Skeletal muscle satellite cell (primary cell): Measurements from ENCODE around the gene RBM33.

Source experiments
- H3K27me3 ChIP-seq: 2 replicates; pipeline ENCODE4 v1.7.0; 2013; ENCODE audit warnings: low read length; ENCODE audit not compliant: control insufficient read depth, insufficient read depth
- H3K36me3 ChIP-seq: 2 replicates; pipeline ENCODE4 v1.7.0; 2013; ENCODE audit warnings: mild to moderate bottlenecking, control low read depth, low read length; ENCODE audit not compliant: insufficient read depth
- H3K4me1 ChIP-seq: 2 replicates; pipeline ENCODE4 v1.7.0; 2013; ENCODE audit warnings: low read length; ENCODE audit not compliant: control insufficient read depth, insufficient read depth
- H3K4me2 ChIP-seq: 2 replicates; pipeline ENCODE4 v1.7.0; 2013; ENCODE audit warnings: mild to moderate bottlenecking, low read length
- H3K4me3 ChIP-seq: 2 replicates; pipeline ENCODE4 v1.7.0; 2013; ENCODE audit warnings: low read length
- H3K9ac ChIP-seq: 2 replicates; pipeline ENCODE4 v1.7.0; 2013; ENCODE audit warnings: mild to moderate bottlenecking, low read depth, low read length, moderate library complexity
- H3K9me3 ChIP-seq: replicated peaks from 2 replicates; pipeline ENCODE4 v1.7.0; 2013; ENCODE audit warnings: mild to moderate bottlenecking, control low read depth, low read length

The RBM33 gene

DNA sequence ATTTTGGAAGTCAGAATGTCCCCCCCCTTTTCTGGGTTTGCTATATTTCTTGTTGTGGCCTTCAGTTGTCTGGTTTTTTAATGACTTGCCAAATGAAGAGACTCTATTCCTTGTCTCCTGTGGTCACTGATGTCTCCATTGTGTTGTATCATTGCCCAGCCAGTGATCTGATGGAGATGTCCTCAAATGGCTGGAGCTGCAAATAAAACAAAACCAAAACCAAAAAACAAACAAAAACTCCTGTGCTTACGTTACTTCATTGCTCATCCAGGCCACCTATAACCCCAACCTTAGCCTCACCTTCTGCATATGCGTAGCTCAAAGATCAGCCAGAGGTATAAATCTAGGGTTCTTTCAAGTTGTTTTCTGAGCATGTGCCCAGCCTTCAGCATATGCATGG, 5.1 kb downstream of the RBM33 start:
- peaks cover 16% of the 10 kb centered on the region for H3K36me3 ChIP-seq
- H3K4me3 ChIP-seq: no peak overlapping the region
- no peak overlapping the region for H3K9ac ChIP-seq
- peaks cover 28% of the 10 kb centered on the region for H3K4me1 ChIP-seq
- no peak overlapping the region for H3K4me2 ChIP-seq
- H3K9me3 ChIP-seq: peaks cover 4% of the 10 kb centered on the region
- no peaks in the 10 kb centered on the region for H3K27me3 ChIP-seq

- Histone ChIP-seq H3K9me3 (peaks cover 4% of the 10 kb centered on the region), H3K36me3 (peaks cover 15% of the 10 kb centered on the region), H3K9ac (no peak overlapping the region), H3K4me2 (no peak overlapping the region), H3K4me3 (no peak overlapping the region), H3K27me3 (no peaks in the 10 kb centered on the region), H3K4me1 (peaks cover 17% of the 10 kb centered on the region)
Observed at GRCh38 chr7:155652156-155653114, 8.0 kb downstream of the RBM33 start.

DNA sequence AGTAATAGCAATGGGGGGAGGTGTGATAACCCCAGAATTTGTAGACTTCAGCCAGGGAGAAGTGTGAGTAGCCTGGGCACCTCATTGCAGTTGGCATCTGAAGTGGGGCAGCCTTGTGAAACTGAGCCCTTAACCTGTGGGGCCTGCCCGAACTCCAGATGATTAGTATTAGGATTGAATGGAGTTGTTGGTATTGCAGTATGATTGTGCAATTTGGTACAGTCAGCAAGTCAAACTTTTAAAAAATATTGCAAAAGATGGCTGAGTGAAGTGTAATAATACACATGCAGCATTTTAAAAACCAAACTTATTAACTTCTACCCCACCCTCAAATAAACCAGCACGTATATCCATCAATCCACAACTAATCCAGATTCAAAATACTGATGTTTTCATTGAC, 9.3 kb downstream of the RBM33 start:
- H3K9ac ChIP-seq: no peak overlapping the region
- H3K36me3 ChIP-seq: peaks cover 4% of the 10 kb centered on the region
- H3K4me1 ChIP-seq: peaks cover 17% of the 10 kb centered on the region
- peaks cover under 1% of the 10 kb centered on the region for H3K9me3 ChIP-seq
- no peak overlapping the region for H3K4me3 ChIP-seq
- peak overlapping the region; percentile 28 for H3K4me2 ChIP-seq
- no peaks in the 10 kb centered on the region for H3K27me3 ChIP-seq

DNA sequence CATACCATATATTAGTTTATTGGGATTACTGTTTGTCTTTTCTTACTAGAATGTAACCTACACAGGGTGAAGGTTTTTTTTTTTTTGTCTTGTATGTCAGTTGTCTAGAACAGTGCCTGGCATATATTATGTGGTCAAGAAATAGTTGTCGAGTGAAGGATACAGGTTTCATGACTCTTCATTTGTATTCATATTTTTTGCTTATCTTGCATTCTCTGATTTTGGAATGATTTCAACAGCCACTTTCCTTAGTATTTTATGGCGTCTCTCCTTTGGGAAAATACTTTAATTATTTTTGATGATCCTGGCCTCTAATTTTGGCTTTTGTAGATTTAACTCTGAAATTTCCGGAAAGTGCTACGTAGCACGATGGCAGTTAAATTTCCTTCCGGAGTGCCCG, 12.4 kb downstream of the RBM33 start:
- Histone ChIP-seq H3K9ac (no peak overlapping the region), H3K36me3 (no peaks in the 10 kb centered on the region), H3K4me1 (peaks cover 23% of the 10 kb centered on the region), H3K27me3 (no peaks in the 10 kb centered on the region), H3K4me2 (no peak overlapping the region), H3K4me3 (no peak overlapping the region), H3K9me3 (no peaks in the 10 kb centered on the region)

- Histone ChIP-seq H3K4me2 (no peak overlapping the region), H3K36me3 (no peaks in the 10 kb centered on the region), H3K27me3 (no peaks in the 10 kb centered on the region), H3K4me1 (peaks cover 9% of the 10 kb centered on the region), H3K9me3 (no peaks in the 10 kb centered on the region), H3K4me3 (no peak overlapping the region), H3K9ac (no peak overlapping the region)
Observed at GRCh38 chr7:155660059-155660757, 15.7 kb downstream of the RBM33 start.

DNA sequence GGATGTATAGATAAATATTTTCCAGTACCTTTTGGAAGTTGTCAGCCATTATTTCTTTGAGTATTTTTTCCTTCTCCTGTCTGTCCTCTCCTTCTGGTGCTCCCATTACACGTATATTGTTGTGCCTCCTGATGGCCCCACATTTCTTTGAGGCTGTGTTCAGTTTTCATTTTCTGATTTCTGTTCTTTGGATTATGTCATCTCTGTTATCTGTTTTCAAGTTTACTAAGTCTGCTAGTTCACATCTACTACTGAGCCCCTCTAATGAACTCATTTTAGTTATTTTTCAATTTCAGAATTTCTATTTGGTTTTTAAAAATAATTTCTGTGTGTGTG, 16.3 kb downstream of the RBM33 start:
- H3K4me2 ChIP-seq: no peak overlapping the region
- no peaks in the 10 kb centered on the region for H3K27me3 ChIP-seq
- H3K4me3 ChIP-seq: no peak overlapping the region
- peaks cover 14% of the 10 kb centered on the region for H3K4me1 ChIP-seq
- no peaks in the 10 kb centered on the region for H3K36me3 ChIP-seq
- no peaks in the 10 kb centered on the region for H3K9me3 ChIP-seq
- H3K9ac ChIP-seq: no peak overlapping the region

DNA sequence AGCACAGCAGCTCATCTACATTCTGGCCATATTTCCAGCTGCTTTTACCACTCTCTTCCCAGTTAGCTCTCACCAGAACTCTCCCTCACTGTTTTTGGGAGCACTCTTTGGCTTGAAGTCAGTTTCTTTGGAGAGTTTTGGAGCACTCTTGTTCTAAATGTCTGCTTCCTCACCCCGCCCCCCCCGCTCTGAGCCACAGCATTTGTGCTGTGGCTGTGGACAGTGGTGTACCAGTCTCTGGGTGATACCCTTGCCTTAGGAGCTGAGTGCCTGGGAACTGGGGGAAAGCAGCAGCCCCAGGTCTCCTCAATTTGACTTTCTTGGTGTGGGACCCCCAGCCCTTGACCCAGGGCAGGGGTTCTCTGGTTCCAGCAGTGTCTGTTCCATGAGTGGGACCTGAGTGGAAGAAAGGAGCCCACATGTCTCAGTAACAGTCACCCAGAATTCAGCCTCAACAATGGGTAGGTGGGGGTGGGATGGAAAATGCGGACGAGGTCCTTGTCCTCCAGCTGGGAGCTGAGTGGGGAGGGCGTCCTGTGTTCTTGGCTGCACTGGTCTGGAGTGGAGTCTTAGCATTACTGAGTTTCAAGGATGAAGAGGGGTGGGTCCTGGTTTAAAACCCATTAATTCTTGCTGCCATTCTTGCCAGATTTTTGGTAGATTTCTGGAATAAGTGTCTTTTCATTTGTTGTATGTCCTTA, 18.0 kb downstream of the RBM33 start:
- Histone ChIP-seq H3K4me2 (no peak overlapping the region), H3K9ac (no peak overlapping the region), H3K4me1 (peaks cover 21% of the 10 kb centered on the region)

GRCh38 chr7:155663937-155664336, 19.5 kb downstream of the RBM33 start:
- no peaks in the 10 kb centered on the region for H3K9me3 ChIP-seq
- H3K36me3 ChIP-seq: no peaks in the 10 kb centered on the region
- H3K9ac ChIP-seq: no peak overlapping the region
- no peaks in the 10 kb centered on the region for H3K27me3 ChIP-seq
- H3K4me1 ChIP-seq: peaks cover 21% of the 10 kb centered on the region
- H3K4me3 ChIP-seq: no peak overlapping the region
- no peak overlapping the region for H3K4me2 ChIP-seq

More for the DNA sequence above, 18.0 kb downstream of the RBM33 start:
- H3K27me3 ChIP-seq: no peaks in the 10 kb centered on the region
- no peak overlapping the region for H3K4me3 ChIP-seq
- no peaks in the 10 kb centered on the region for H3K9me3 ChIP-seq
- no peaks in the 10 kb centered on the region for H3K36me3 ChIP-seq

GRCh38 chr7:155665079-155665956, 20.9 kb downstream of the RBM33 start:
- H3K9me3 ChIP-seq: no peaks in the 10 kb centered on the region
- H3K27me3 ChIP-seq: no peaks in the 10 kb centered on the region
- H3K36me3 ChIP-seq: no peaks in the 10 kb centered on the region
- peak overlapping the region; percentile 49 for H3K9ac ChIP-seq
- H3K4me3 ChIP-seq: peak overlapping the region; percentile 20
- H3K4me1 ChIP-seq: peaks cover 21% of the 10 kb centered on the region
- peak overlapping the region; percentile 38 for H3K4me2 ChIP-seq

DNA sequence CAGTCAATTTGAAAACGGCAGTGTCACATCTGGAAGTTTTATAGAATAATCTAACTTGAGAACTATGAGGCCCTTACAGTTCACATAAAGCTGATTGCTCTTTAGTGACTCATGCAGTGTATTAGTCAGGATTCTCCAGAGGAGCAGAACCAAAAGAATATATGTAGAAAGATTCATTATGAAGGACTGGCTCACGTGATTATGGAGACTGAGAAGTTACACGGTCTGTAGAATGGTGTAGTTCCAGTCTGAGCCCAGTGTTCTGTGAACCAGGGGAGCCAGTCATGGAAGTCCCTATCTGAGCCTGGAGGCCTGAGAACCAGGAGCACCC, 21.5 kb downstream of the RBM33 start:
- no peaks in the 10 kb centered on the region for H3K27me3 ChIP-seq
- no peaks in the 10 kb centered on the region for H3K9me3 ChIP-seq
- no peaks in the 10 kb centered on the region for H3K36me3 ChIP-seq
- H3K4me1 ChIP-seq: peaks cover 21% of the 10 kb centered on the region
- H3K4me3 ChIP-seq: peak overlapping the region; percentile 6
- peak overlapping the region; percentile 59 for H3K4me2 ChIP-seq
- H3K9ac ChIP-seq: peak overlapping the region; percentile 49
